Measurements from ENCODE around the gene ARMC3.

- TF ChIP-seq CTCF (IDR thresholded peaks at IDR 0.05; ENCODE audit: insufficient read depth, low read depth, low read length) (no peak), EZH2 (IDR thresholded peaks at IDR 0.05; ENCODE audit: insufficient read depth, low read length) (no peak)
Measured at GRCh38 chr10:23060918-23061317, 133.1 kb downstream of the ARMC3 start.

Data from astrocyte (in vitro differentiated cells and primary cell).